Thoracic aorta endothelial cell (primary cell): ENCODE data around the gene INSL4. TPM values are rescaled to one million over a fixed set of nuclear protein-coding genes. Genes with fewer than 3 reads are reported as not detected.

Source experiments
- small RNA-seq: library from RNA; depleted of rRNA; stranded (forward); fragments of <200 nt; gene quantifications from one replicate; pipeline ENCODE3, GENCODE V24; 2012
- total RNA-seq: library from RNA; depleted of rRNA; stranded (reverse); fragments of >200 nt; gene quantifications from 2 replicates; pipeline ENCODE4 v1.2.3, GENCODE V29; 2012

The INSL4 gene
- not detected in 2 replicates for total RNA-seq

GRCh38 chr9:5231212-5231611 lies at the start of gene INSL4:
Gene INSL4 (plus strand): TSS chr9:5231419. CDS start chr9:5231524, 105 bp downstream.

GRCh38 chr9:5185220-5185840 lies 45.9 kb upstream of the INSL4 start, which contains the start of gene INSL6:
Gene INSL6 (minus strand): TSS chr9:5185639. CDS start chr9:5185602, 37 bp downstream.

Small RNAs within 50 kb of the gene (small RNA-seq; reads per million reads assigned to genes)
- not detected for gene AL133547.1

Other genes with a start within 250 kb of the INSL4 start
- gene JAK2, start 246.1 kb upstream of the INSL4 start, total RNA-seq, result 14.7 and 18.6 TPM in 2 replicates
- gene INSL6, start 45.8 kb upstream of the INSL4 start, total RNA-seq, result not detected in 2 replicates
- 0.22 TPM in 1 of 2 replicates, not detected in the other for gene RLN2, start 73.3 kb downstream of the INSL4 start, total RNA-seq
- gene RLN1, start 108.5 kb downstream of the INSL4 start, total RNA-seq, result not detected in 2 replicates
- gene PLGRKT, start 206.5 kb downstream of the INSL4 start, total RNA-seq, result 17.2 and 18.6 TPM in 2 replicates
- gene CD274, start 219.1 kb downstream of the INSL4 start, total RNA-seq, result 27.0 and 39.5 TPM in 2 replicates